Nephron progenitor cell (in vitro differentiated cells): Measurements from ENCODE around the gene FXN.

Experiments used
- DNase-seq: peaks from one replicate; pipeline ENCODE4 v3.0.0; 2021
- H3K27ac Mint-ChIP-seq: 2 replicates; pipeline ENCODE4 v1.8.0; 2021; ENCODE audit warnings: mild to moderate bottlenecking, moderate library complexity, mixed read lengths
- H3K27me3 Mint-ChIP-seq: 2 replicates; pipeline ENCODE4 v1.8.0; 2021; ENCODE audit warnings: mild to moderate bottlenecking, low read depth, mixed read lengths; ENCODE audit not compliant: poor library complexity
- H3K36me3 Mint-ChIP-seq: 2 replicates; pipeline ENCODE4 v1.8.0; 2021; ENCODE audit warnings: low read depth, mixed read lengths
- H3K4me1 Mint-ChIP-seq: 2 replicates; pipeline ENCODE4 v1.8.0; 2021; ENCODE audit warnings: mixed read lengths
- H3K4me3 Mint-ChIP-seq: 2 replicates; pipeline ENCODE4 v1.8.0; 2021; ENCODE audit warnings: mild to moderate bottlenecking, moderate library complexity, mixed read lengths
- H3K9me3 Mint-ChIP-seq: 2 replicates; pipeline ENCODE4 v1.8.0; 2021; ENCODE audit warnings: mild to moderate bottlenecking, moderate library complexity, mixed read lengths
- CTCF ChIP-seq: fragments of 200-600 bp; sonication (generic); IDR thresholded peaks from 2 replicates; pipeline ENCODE4 v1.5.0; 2021; ENCODE audit warnings: antibody characterized with exemption

Gene FXN

DNA sequence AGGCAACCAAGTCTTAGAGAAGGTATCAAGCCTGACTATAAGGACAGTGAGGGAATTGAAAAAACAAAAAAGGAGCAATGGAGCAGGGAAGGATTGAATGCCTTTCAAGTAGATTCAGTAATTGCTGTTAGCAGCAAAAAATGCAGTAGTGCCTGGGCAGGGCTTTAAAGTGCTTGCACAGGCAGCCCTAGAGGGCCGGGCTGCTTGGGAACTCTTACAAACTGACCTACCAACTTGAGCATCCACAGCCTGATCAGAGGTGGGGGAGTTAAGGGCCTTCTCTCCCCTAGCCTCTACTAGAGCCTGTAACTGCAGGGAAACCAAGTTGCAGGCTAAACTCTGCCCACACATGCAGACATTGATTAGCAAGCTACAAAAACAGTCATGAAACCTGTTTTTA, 19.4 kb downstream of the FXN start:
- no peaks in the 10 kb centered on the region for H3K9me3 Mint-ChIP-seq
- no peak for DNase-seq
- no peak overlapping the region for H3K27ac Mint-ChIP-seq
- peaks cover 35% of the 10 kb centered on the region for H3K36me3 Mint-ChIP-seq
- H3K4me3 Mint-ChIP-seq, result no peak overlapping the region
- no peak for TF ChIP-seq CTCF
- no peaks in the 10 kb centered on the region for H3K27me3 Mint-ChIP-seq
- H3K4me1 Mint-ChIP-seq, result peaks cover 5% of the 10 kb centered on the region

- no peak for TF ChIP-seq CTCF
- no peak for DNase-seq
- no peaks in the 10 kb centered on the region for H3K9me3 Mint-ChIP-seq
- peaks cover 46% of the 10 kb centered on the region for H3K36me3 Mint-ChIP-seq
- H3K27me3 Mint-ChIP-seq, result no peaks in the 10 kb centered on the region
- no peak overlapping the region for H3K4me3 Mint-ChIP-seq
- H3K4me1 Mint-ChIP-seq, result peaks cover 5% of the 10 kb centered on the region
- H3K27ac Mint-ChIP-seq, result no peak overlapping the region
These were observed 20.8 kb downstream of the FXN start for GRCh38 chr9:69056191-69056815.

DNA sequence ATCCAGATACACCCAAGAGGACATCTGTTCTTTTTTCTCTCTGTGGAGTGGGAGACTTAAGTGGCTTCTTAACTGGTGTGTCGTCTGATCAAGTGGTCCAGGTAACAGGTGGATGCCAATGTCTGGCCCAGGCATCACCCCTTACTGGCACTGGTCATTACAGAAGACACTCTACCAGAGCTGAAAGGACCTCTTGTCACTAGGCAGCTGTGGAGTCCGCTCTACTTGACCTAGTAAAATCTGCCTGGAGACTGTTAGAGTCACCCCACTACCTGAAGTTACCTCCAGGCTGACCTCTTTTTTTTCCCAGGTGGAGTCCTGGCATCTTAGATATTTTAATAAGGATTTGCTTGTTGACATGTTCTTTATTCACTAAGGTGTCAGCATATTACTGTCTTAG, 22.5 kb downstream of the FXN start:
- Mint-ChIP-seq H3K4me1 (peaks cover 5% of the 10 kb centered on the region), H3K36me3 (peaks cover 55% of the 10 kb centered on the region), H3K27me3 (no peaks in the 10 kb centered on the region), H3K9me3 (no peaks in the 10 kb centered on the region), H3K4me3 (no peak overlapping the region), H3K27ac (no peak overlapping the region)
- DNase-seq, result no peak
- TF ChIP-seq CTCF, result no peak

- Mint-ChIP-seq H3K4me3 (no peak overlapping the region), H3K9me3 (no peaks in the 10 kb centered on the region), H3K27me3 (no peaks in the 10 kb centered on the region), H3K4me1 (no peaks in the 10 kb centered on the region), H3K27ac (no peak overlapping the region), H3K36me3 (peaks cover 60% of the 10 kb centered on the region)
- no peak for DNase-seq
- TF ChIP-seq CTCF, result no peak
These were observed 25.2 kb downstream of the FXN start for GRCh38 chr9:69060766-69061165.

- Mint-ChIP-seq H3K9me3 (no peaks in the 10 kb centered on the region), H3K4me1 (no peaks in the 10 kb centered on the region), H3K27ac (no peak overlapping the region), H3K36me3 (peaks cover 64% of the 10 kb centered on the region), H3K4me3 (no peak overlapping the region), H3K27me3 (no peaks in the 10 kb centered on the region)
- no peak for DNase-seq
- TF ChIP-seq CTCF, result no peak
These were observed 26.6 kb downstream of the FXN start for GRCh38 chr9:69062195-69062594.

- no peak overlapping the region for H3K4me3 Mint-ChIP-seq
- H3K27ac Mint-ChIP-seq, result no peak overlapping the region
- no peaks in the 10 kb centered on the region for H3K9me3 Mint-ChIP-seq
- H3K4me1 Mint-ChIP-seq, result peaks cover 7% of the 10 kb centered on the region
- no peak for DNase-seq
- peaks cover 63% of the 10 kb centered on the region for H3K36me3 Mint-ChIP-seq
- no peaks in the 10 kb centered on the region for H3K27me3 Mint-ChIP-seq
- TF ChIP-seq CTCF, result no peak
These were observed 28.3 kb downstream of the FXN start for GRCh38 chr9:69063839-69064238.
